Esophagus muscularis mucosa (tissue), 3 donors: ENCODE measurements around the gene MICU1.

Source experiments
- CTCF ChIP-seq, 3 experiments: fragments of 200-600 bp in 2 of 3; fragments of 450-650 bp in 1 of 3; sonication (generic) in 2 of 3; IDR thresholded peaks; one replicate each; pipeline ENCODE4 v1.5.1; 2017 to 2019; ENCODE audit warnings: antibody characterized with exemption in 3 of 3, mild to moderate bottlenecking in 2 of 3, moderate library complexity in 1 of 3
- POLR2A ChIP-seq: fragments of 450-650 bp; IDR thresholded peaks from one replicate; pipeline ENCODE4 v1.6.1; 2017; ENCODE audit warnings: antibody characterized with exemption, moderate library complexity, mild to moderate bottlenecking, low read depth
- POLR2AphosphoS5 ChIP-seq, 2 donors: sonication (generic); formaldehyde crosslinking; IDR thresholded peaks; one replicate each; pipeline ENCODE4 v1.6.1; 2017; ENCODE audit warnings: antibody characterized with exemption in 2 of 2

GRCh38 chr10:72319416-72320254 lies 306.2 kb downstream of the MICU1 start:
- TF ChIP-seq CTCF (IDR thresholded peaks at IDR 0.05) = peak in 2 of 3 experiments; percentile 9 to 18
- TF ChIP-seq POLR2AphosphoS5 (IDR thresholded peaks at IDR 0.05) = peak; percentile 81 to 87
- peak; percentile 8 for TF ChIP-seq POLR2A
